Transverse colon (tissue), 4 donors: ENCODE data around the gene PTGFRN. TPM values are rescaled to one million over a fixed set of nuclear protein-coding genes. Genes with fewer than 3 reads are reported as not detected.

Source experiments
- DNase-seq: peaks from one replicate; pipeline ENCODE4 v3.0.0-alpha.2; 2019
- H3K27ac ChIP-seq, 4 donors: fragments of 200-600 bp; sonication (generic); 2 replicates each; pipeline ENCODE4 v1.5.1; 2016 to 2018; ENCODE audit warnings: inconsistent platforms in 4 of 4
- H3K27me3 ChIP-seq: fragments of 200-600 bp; sonication (generic); 2 replicates; pipeline ENCODE4 v1.5.1; 2017; ENCODE audit warnings: inconsistent platforms
- H3K36me3 ChIP-seq, 4 donors: fragments of 200-600 bp; sonication (generic); 2 replicates each; pipeline ENCODE4 v1.5.1; 2017 to 2019; ENCODE audit warnings: inconsistent platforms in 4 of 4
- H3K4me1 ChIP-seq, 4 donors: fragments of 200-600 bp; sonication (generic); 2 replicates each; pipeline ENCODE4 v1.5.1; 2017 to 2020; ENCODE audit warnings: inconsistent platforms in 4 of 4
- H3K4me3 ChIP-seq, 4 donors: fragments of 200-600 bp; sonication (generic); 1 replicate in 1 of 4; 2 replicates in 3 of 4; pipeline versions ENCODE4 v1.5.1 to v1.6.1; 2017 to 2019; ENCODE audit warnings: inconsistent platforms in 4 of 4
- H3K9me3 ChIP-seq, 2 donors: fragments of 200-600 bp; sonication (generic); 2 replicates each; pipeline ENCODE4 v1.5.1; 2017 to 2019; ENCODE audit warnings: inconsistent platforms in 2 of 2
- EP300 ChIP-seq: sonication (generic); formaldehyde crosslinking; IDR thresholded peaks from one replicate; pipeline ENCODE4 v1.6.1; 2017; ENCODE audit warnings: antibody characterized with exemption, low read depth
- POLR2A ChIP-seq: fragments of 450-650 bp; IDR thresholded peaks from one replicate; pipeline ENCODE4 v1.6.1; 2016; ENCODE audit warnings: antibody characterized with exemption, mild to moderate bottlenecking, moderate library complexity
- POLR2AphosphoS5 ChIP-seq, 3 donors: sonication (generic); formaldehyde crosslinking; IDR thresholded peaks; one replicate each; pipeline ENCODE4 v1.6.1; 2016; ENCODE audit warnings: antibody characterized with exemption in 3 of 3
- WGBS, 2 donors: methylation state at CpG; one replicate each; pipeline ENCODE4 v1.1.5; 2018; ENCODE audit warnings: low coverage in 1 of 2; 5-methylcytosine and 5-hydroxymethylcytosine counted together
- in situ Hi-C, 4 donors: fragments of 200-750 bp; cut with MboI; loops; one replicate each; pipeline versions ENCODE4 v1.15.0 to v1.15.1; 2017; ENCODE audit warnings: low sequenced_read_pairs in 3 of 4, low pct_ligation_motif_present in 1 of 4, low pct_unique_long_range_greater_than_20kb in 1 of 4
- intact Hi-C: fragments of 100-400 bp; cut with DNase I; formaldehyde crosslinking; loops from one replicate; pipeline ENCODE4 v1.15.1; 2023; ENCODE audit warnings: low total_unique reads
- total RNA-seq, 4 donors: library from RNA; depleted of rRNA; stranded (reverse); fragments of >200 nt; gene quantifications; one replicate each; pipeline ENCODE4 v1.1.0, GENCODE V29; 2016
- TF ChIP-seq, protein P1 (sequence below), 5 experiments: fragments of 200-600 bp in 3 of 5; fragments of 450-650 bp in 2 of 5; sonication (generic) in 3 of 5; IDR thresholded peaks; 1 replicate in 2 of 5; 2 replicates in 3 of 5; pipeline ENCODE4 v1.5.1; 2016 to 2017; ENCODE audit warnings: antibody characterized with exemption in 5 of 5, inconsistent platforms in 3 of 5, mild to moderate bottlenecking in 2 of 5, moderate library complexity in 1 of 5

Gene PTGFRN
- total RNA-seq, 4 donors from 2014 or later: 39.6 to 98.9 (median 73.9) TPM

DNA sequence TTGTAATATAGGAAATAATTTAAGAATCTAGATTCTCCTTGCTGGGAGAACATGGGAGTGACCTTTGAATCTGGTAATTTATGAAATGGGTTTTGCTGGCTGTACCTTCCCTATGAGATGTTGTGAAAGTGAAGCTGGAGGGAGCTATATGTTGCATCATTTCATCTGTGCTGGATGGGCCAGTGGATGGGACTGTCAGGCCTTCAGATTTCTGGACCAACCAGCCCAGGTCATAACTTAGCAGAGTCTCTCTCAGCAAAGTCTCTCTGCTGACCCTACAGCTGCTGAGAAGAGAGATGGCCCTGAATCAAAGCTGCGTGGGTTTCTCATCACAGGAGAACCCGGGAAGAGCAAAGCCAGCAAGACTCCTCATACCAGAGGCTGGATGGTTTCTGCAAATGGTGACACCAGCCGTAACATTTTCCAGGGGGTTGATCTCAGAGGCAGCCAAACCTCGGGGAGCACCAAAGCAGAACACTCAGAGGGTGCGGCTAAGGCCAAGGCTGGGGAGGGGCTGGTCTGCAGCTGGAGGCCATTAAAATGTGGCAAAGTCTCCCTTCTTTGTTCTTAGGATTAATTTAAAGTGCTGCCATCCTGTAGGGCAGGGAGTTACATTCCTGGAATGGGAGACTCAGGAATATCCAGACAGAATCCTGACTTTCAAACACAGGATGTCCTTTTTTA, 18.2 kb upstream of the PTGFRN start:
- TF ChIP-seq POLR2A (no peak), EP300 (no peak), POLR2AphosphoS5 (IDR thresholded peaks at IDR 0.05) (no peak)
- TF ChIP-seq, protein P1, sequence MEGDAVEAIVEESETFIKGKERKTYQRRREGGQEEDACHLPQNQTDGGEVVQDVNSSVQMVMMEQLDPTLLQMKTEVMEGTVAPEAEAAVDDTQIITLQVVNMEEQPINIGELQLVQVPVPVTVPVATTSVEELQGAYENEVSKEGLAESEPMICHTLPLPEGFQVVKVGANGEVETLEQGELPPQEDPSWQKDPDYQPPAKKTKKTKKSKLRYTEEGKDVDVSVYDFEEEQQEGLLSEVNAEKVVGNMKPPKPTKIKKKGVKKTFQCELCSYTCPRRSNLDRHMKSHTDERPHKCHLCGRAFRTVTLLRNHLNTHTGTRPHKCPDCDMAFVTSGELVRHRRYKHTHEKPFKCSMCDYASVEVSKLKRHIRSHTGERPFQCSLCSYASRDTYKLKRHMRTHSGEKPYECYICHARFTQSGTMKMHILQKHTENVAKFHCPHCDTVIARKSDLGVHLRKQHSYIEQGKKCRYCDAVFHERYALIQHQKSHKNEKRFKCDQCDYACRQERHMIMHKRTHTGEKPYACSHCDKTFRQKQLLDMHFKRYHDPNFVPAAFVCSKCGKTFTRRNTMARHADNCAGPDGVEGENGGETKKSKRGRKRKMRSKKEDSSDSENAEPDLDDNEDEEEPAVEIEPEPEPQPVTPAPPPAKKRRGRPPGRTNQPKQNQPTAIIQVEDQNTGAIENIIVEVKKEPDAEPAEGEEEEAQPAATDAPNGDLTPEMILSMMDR (IDR thresholded peaks at IDR 0.05): no peak
- Histone ChIP-seq H3K27me3 (no peaks in the 10 kb centered on the region), H3K27ac (no peak overlapping the region), H3K9me3 (peaks cover 0 to 9% of the 10 kb centered on the region in 2 donors), H3K4me1 (peaks cover 4 to 10% (median 7%) of the 10 kb centered on the region in 4 donors), H3K4me3 (no peak overlapping the region), H3K36me3 (no peaks in the 10 kb centered on the region)
- in situ Hi-C loops: no loop called here
- DNase-seq: no peak
- 58% methylated on average over 5 of the region's 5 CpGs; no CpG with 5 or more reads in 1 of the 2 donors for WGBS, 2 donors
- intact Hi-C loops: no loop called here

DNA sequence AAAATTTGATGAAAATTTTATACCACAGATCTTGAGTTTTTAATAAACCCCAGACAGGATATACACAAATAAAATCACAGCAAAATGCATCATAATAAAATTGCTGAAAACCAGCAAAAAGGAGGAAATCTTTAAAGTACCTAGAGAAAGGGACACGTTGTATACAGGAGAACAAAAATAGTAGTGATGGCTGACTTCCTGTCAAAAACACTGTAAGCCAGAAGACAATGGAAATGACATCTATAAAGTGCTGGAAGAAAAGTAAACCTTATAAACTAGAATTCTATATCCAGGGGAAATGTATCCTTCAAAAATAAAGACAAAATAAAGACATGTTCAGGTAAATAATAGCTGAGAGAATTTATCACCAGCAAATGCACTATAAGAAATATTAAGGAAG, 14.6 kb upstream of the PTGFRN start:
- H3K27me3 ChIP-seq: no peaks in the 10 kb centered on the region
- no peak overlapping the region for H3K27ac ChIP-seq
- WGBS, 2 donors: 69 to 71% methylated on average over 1 of the region's 1 CpG
- H3K9me3 ChIP-seq: peaks cover 0 to 9% of the 10 kb centered on the region in 2 donors
- no peak overlapping the region for H3K4me3 ChIP-seq
- in situ Hi-C loops (no loop called here), intact Hi-C loops (no loop called here)
- no peak for DNase-seq
- TF ChIP-seq EP300: no peak
- TF ChIP-seq POLR2A: no peak
- TF ChIP-seq POLR2AphosphoS5 (IDR thresholded peaks at IDR 0.05): no peak
- TF ChIP-seq, protein P1 (IDR thresholded peaks at IDR 0.05): no peak
- H3K36me3 ChIP-seq: no peaks in the 10 kb centered on the region
- H3K4me1 ChIP-seq: peaks cover 4 to 10% (median 7%) of the 10 kb centered on the region in 4 donors

DNA sequence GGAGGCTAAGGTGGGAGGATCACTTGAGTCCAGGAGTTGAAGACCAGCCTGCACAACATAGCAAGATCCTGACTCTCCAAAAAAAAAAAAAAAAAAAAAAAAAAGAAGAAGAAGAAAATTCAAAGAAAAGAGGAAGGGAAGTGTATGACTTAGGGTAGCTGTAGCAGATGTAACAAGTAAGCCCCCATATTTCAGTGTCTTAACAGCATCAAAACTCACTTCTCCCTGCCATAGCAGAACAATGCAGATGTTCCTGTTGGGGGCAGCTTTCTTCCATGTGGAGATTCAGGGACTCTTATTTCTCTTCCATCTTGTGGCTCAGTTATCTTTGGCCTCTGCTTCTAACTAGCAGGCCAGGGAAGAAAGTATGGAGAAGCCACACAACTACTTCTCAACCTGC, 10.2 kb upstream of the PTGFRN start:
- Histone ChIP-seq H3K36me3 (no peaks in the 10 kb centered on the region), H3K4me3 (no peak overlapping the region), H3K27me3 (no peaks in the 10 kb centered on the region), H3K4me1 (no peaks in the 10 kb centered on the region), H3K9me3 (peaks cover 0 to 9% of the 10 kb centered on the region in 2 donors), H3K27ac (no peak overlapping the region)
- intact Hi-C loops (no loop called here), in situ Hi-C loops (no loop called here)
- DNase-seq: no peak
- TF ChIP-seq POLR2A: no peak
- TF ChIP-seq POLR2AphosphoS5 (IDR thresholded peaks at IDR 0.05): no peak
- TF ChIP-seq, protein P1 (IDR thresholded peaks at IDR 0.05): no peak
- TF ChIP-seq EP300: no peak

GRCh38 chr1:116900471-116901365, 9.0 kb upstream of the PTGFRN start:
- H3K36me3 ChIP-seq: no peaks in the 10 kb centered on the region
- no peaks in the 10 kb centered on the region for H3K4me1 ChIP-seq
- no peak overlapping the region for H3K27ac ChIP-seq
- intact Hi-C loops (no loop called here), in situ Hi-C loops (no loop called here)
- DNase-seq: no peak
- TF ChIP-seq POLR2AphosphoS5 (IDR thresholded peaks at IDR 0.05) (no peak), POLR2A (no peak), EP300 (no peak)
- TF ChIP-seq, protein P1 (IDR thresholded peaks at IDR 0.05): no peak
- no peak overlapping the region for H3K4me3 ChIP-seq
- H3K27me3 ChIP-seq: no peaks in the 10 kb centered on the region
- 83 to 87% methylated on average over 8 to 9 of the region's 9 CpGs for WGBS, 2 donors
- no peaks in the 10 kb centered on the region for H3K9me3 ChIP-seq
